Measurements from ENCODE around the gene AZIN2. TPM values are rescaled to one million over a fixed set of nuclear protein-coding genes. Genes with fewer than 3 reads are reported as not detected.
"Not testable (repeated sequence)": the region's sequence is repeated elsewhere in the genome, so short reads cannot be mapped to it uniquely, and the experiment has no call there.

The AZIN2 gene
- total RNA-seq, 1 donor from 2014 or later = 0.98 TPM

- TF ChIP-seq CTCF (conservative IDR thresholded peaks at IDR 0.05; ENCODE audit: low read depth, low read length) = no peak
- DNase-seq (ENCODE audit: low read depth) = no peak
- no peak overlapping the region for H3K4me3 ChIP-seq (ENCODE audit: low read depth, low read length)
Observed at GRCh38 chr1:33041026-33041425, 39.9 kb upstream of the AZIN2 start.

GRCh38 chr1:33042831-33043230, 38.1 kb upstream of the AZIN2 start:
- no peak for DNase-seq (ENCODE audit: low read depth)
- TF ChIP-seq CTCF (conservative IDR thresholded peaks at IDR 0.05; ENCODE audit: low read depth, low read length) = no peak
- H3K4me3 ChIP-seq (ENCODE audit: low read depth, low read length) = no peak overlapping the region

GRCh38 chr1:33043267-33044092, 37.5 kb upstream of the AZIN2 start:
- H3K4me3 ChIP-seq (ENCODE audit: low read depth, low read length) = no peak overlapping the region
- no peak for DNase-seq (ENCODE audit: low read depth)
- no peak for TF ChIP-seq CTCF (conservative IDR thresholded peaks at IDR 0.05; ENCODE audit: low read depth, low read length)

- DNase-seq (ENCODE audit: low read depth) = no peak
- no peak overlapping the region for H3K4me3 ChIP-seq (ENCODE audit: low read depth, low read length)
- no peak for TF ChIP-seq CTCF (conservative IDR thresholded peaks at IDR 0.05; ENCODE audit: low read depth, low read length)
Observed at GRCh38 chr1:33045246-33045645, 35.7 kb upstream of the AZIN2 start.

- no peak for TF ChIP-seq CTCF (conservative IDR thresholded peaks at IDR 0.05; ENCODE audit: low read depth, low read length)
- H3K4me3 ChIP-seq (ENCODE audit: low read depth, low read length) = no peak overlapping the region
- DNase-seq (ENCODE audit: low read depth) = no peak
Observed at GRCh38 chr1:33045814-33046213, 35.1 kb upstream of the AZIN2 start.

- not testable (repeated sequence) for H3K4me3 ChIP-seq (ENCODE audit: low read depth, low read length)
Observed at GRCh38 chr1:33046234-33046633, 34.7 kb upstream of the AZIN2 start.

GRCh38 chr1:33047290-33047689, 33.7 kb upstream of the AZIN2 start:
- no peak for TF ChIP-seq CTCF (conservative IDR thresholded peaks at IDR 0.05; ENCODE audit: low read depth, low read length)
- no peak overlapping the region for H3K4me3 ChIP-seq (ENCODE audit: low read depth, low read length)
- no peak for DNase-seq (ENCODE audit: low read depth)

More at GRCh38 chr1:33046234-33046633, 34.7 kb upstream of the AZIN2 start:
- DNase-seq (ENCODE audit: low read depth) = not testable (repeated sequence)

All from epithelial cell of proximal tubule (primary cell).